Fibroblast of lung (primary cell): ENCODE results near the gene CHP1. TPM values are rescaled to one million over a fixed set of nuclear protein-coding genes. Genes with fewer than 3 reads are reported as not detected.

ENCODE experiments used
- DNase-seq, 2 donors: peaks; one replicate each; pipeline versions ENCODE4 v3.0.0 to v3.0.0-alpha.2; 2010; ENCODE audit warnings: low read depth in 2 of 2
- H2AFZ ChIP-seq: 2 replicates; pipeline ENCODE4 v1.5.1; 2012; ENCODE audit warnings: low read length, control low read depth, inconsistent platforms
- H3K27ac ChIP-seq: 2 replicates; pipeline ENCODE4 v1.5.1; 2011; ENCODE audit warnings: low read length, control low read depth; ENCODE audit not compliant: insufficient read depth
- H3K27me3 ChIP-seq: 2 replicates; pipeline ENCODE4 v1.5.1; 2011; ENCODE audit warnings: mild to moderate bottlenecking, low read length; ENCODE audit not compliant: control insufficient read depth, insufficient read depth
- H3K36me3 ChIP-seq: 2 replicates; pipeline ENCODE4 v1.5.1; 2011; ENCODE audit warnings: low read length; ENCODE audit not compliant: control insufficient read depth, insufficient read depth
- H3K4me1 ChIP-seq: 2 replicates; pipeline ENCODE4 v1.5.1; 2011; ENCODE audit warnings: low read length; ENCODE audit not compliant: control insufficient read depth, insufficient read depth; ENCODE audit errors: extremely low read depth
- H3K4me2 ChIP-seq: 2 replicates; pipeline ENCODE4 v1.5.1; 2011; ENCODE audit warnings: low read length, control low read depth; ENCODE audit not compliant: insufficient read depth; ENCODE audit errors: extremely low read depth
- H3K4me3 ChIP-seq, 4 experiments: fragments of 200-600 bp in 1 of 4; sonication (generic) in 1 of 4; replicated peaks in 1 of 4; 2 replicates each; pipeline ENCODE4 v1.5.1; 2011 to 2016; ENCODE audit warnings: low read length in 4 of 4, low read depth in 3 of 4, mild to moderate bottlenecking in 3 of 4, control low read depth in 2 of 4, inconsistent platforms in 1 of 4, mixed read lengths in 1 of 4; ENCODE audit not compliant: insufficient read depth in 1 of 4; ENCODE audit errors: control extremely low read depth in 1 of 4
- H3K79me2 ChIP-seq: 2 replicates; pipeline ENCODE4 v1.5.1; 2012; ENCODE audit warnings: mild to moderate bottlenecking, low read length, inconsistent platforms; ENCODE audit not compliant: control insufficient read depth, insufficient read depth
- H3K9ac ChIP-seq: 2 replicates; pipeline ENCODE4 v1.5.1; 2011; ENCODE audit warnings: mild to moderate bottlenecking, low read length, control low read depth; ENCODE audit not compliant: insufficient read depth
- H3K9me3 ChIP-seq: 2 replicates; pipeline ENCODE4 v1.5.1; 2012; ENCODE audit warnings: low read depth, low read length; ENCODE audit not compliant: control insufficient read depth, insufficient read depth
- H4K20me1 ChIP-seq: 2 replicates; pipeline ENCODE4 v1.5.1; 2011; ENCODE audit warnings: low read length; ENCODE audit not compliant: control insufficient read depth, insufficient read depth; ENCODE audit errors: extremely low read depth
- CTCF ChIP-seq, 2 donors: IDR thresholded peaks in 1 of 2; conservative IDR thresholded peaks in 1 of 2; 1 replicate in 1 of 2; 2 replicates in 1 of 2; pipeline ENCODE4 v1.5.1; 2011 to 2012; ENCODE audit warnings: low read length in 2 of 2, control low read depth in 1 of 2, inconsistent platforms in 1 of 2, low read depth in 1 of 2, mild to moderate bottlenecking in 1 of 2
- EZH2 ChIP-seq: IDR thresholded peaks from 2 replicates; pipeline ENCODE4 v1.5.1; 2012; ENCODE audit warnings: low read length, control low read depth, mild to moderate bottlenecking; ENCODE audit errors: missing control alignments
- polyA plus RNA-seq, 2 donors: library from polyadenylated mRNA; depleted of rRNA in 1 of 2; stranded (reverse) in 1 of 2; unstranded in 1 of 2; fragments of >200 nt; gene quantifications; 2 replicates each; pipeline ENCODE4 v1.2.1, GENCODE V29; 2011 to 2012; ENCODE audit warnings: missing spikeins in 1 of 2
- total RNA-seq: library from RNA; depleted of rRNA; stranded (reverse); fragments of >200 nt; gene quantifications from 2 replicates; pipeline ENCODE4 v1.2.1, GENCODE V29; 2014

The CHP1 gene
- total and polyA plus RNA-seq, 2 donors (not counting 1 experiment from before 2014, with no cell fraction given), result 84.7 to 118 TPM

GRCh38 chr15:41194444-41194843 is 36.6 kb upstream of the CHP1 start:
- H3K27ac ChIP-seq, result no peak overlapping the region
- H3K4me1 ChIP-seq, result no peaks in the 10 kb centered on the region
- no peak overlapping the region for H2AFZ ChIP-seq
- H3K9me3 ChIP-seq, result no peaks in the 10 kb centered on the region
- TF ChIP-seq CTCF (conservative IDR thresholded peaks at IDR 0.05 in 1 of 2, IDR thresholded peaks at IDR 0.05 in 1 of 2; ENCODE audit: low read depth in 1 of 2, low read length in 2 of 2) (no peak), EZH2 (no peak)
- no peaks in the 10 kb centered on the region for H3K79me2 ChIP-seq
- no peaks in the 10 kb centered on the region for H3K36me3 ChIP-seq
- H4K20me1 ChIP-seq, result no peaks in the 10 kb centered on the region
- H3K9ac ChIP-seq, result no peak overlapping the region
- H3K4me2 ChIP-seq, result no peak overlapping the region
- H3K27me3 ChIP-seq, result no peaks in the 10 kb centered on the region
- DNase-seq, result no peak
- no peak overlapping the region for H3K4me3 ChIP-seq

GRCh38 chr15:41199470-41199869 is 31.6 kb upstream of the CHP1 start:
- H3K36me3 ChIP-seq, result no peaks in the 10 kb centered on the region
- DNase-seq, result no peak
- no peak overlapping the region for H3K9ac ChIP-seq
- H3K27ac ChIP-seq, result no peak overlapping the region
- H4K20me1 ChIP-seq, result no peaks in the 10 kb centered on the region
- no peak overlapping the region for H3K4me3 ChIP-seq
- H3K9me3 ChIP-seq, result no peaks in the 10 kb centered on the region
- no peaks in the 10 kb centered on the region for H3K79me2 ChIP-seq
- H3K4me2 ChIP-seq, result no peak overlapping the region
- H3K4me1 ChIP-seq, result no peaks in the 10 kb centered on the region
- TF ChIP-seq EZH2 (no peak), CTCF (conservative IDR thresholded peaks at IDR 0.05 in 1 of 2, IDR thresholded peaks at IDR 0.05 in 1 of 2; ENCODE audit: low read depth in 1 of 2, low read length in 2 of 2) (no peak)
- H2AFZ ChIP-seq, result no peak overlapping the region
- H3K27me3 ChIP-seq, result no peaks in the 10 kb centered on the region

- Histone ChIP-seq H3K27ac (no peak overlapping the region), H3K9me3 (no peaks in the 10 kb centered on the region), H3K27me3 (no peaks in the 10 kb centered on the region), H2AFZ (no peak overlapping the region), H3K36me3 (no peaks in the 10 kb centered on the region), H3K79me2 (no peaks in the 10 kb centered on the region), H3K4me1 (no peaks in the 10 kb centered on the region), H4K20me1 (no peaks in the 10 kb centered on the region), H3K9ac (no peak overlapping the region), H3K4me2 (no peak overlapping the region), H3K4me3 (no peak overlapping the region)
- DNase-seq, result no peak
- TF ChIP-seq CTCF (conservative IDR thresholded peaks at IDR 0.05 in 1 of 2, IDR thresholded peaks at IDR 0.05 in 1 of 2; ENCODE audit: low read depth in 1 of 2, low read length in 2 of 2) (no peak), EZH2 (no peak)
These were observed 27.7 kb upstream of the CHP1 start for GRCh38 chr15:41203395-41203794.
